HG03558 (cell line): ENCODE results near the gene ABTB1.
"Not testable (repeated sequence)": the region's sequence is repeated elsewhere in the genome, so short reads cannot be mapped to it uniquely, and the experiment has no call there.

Source experiments
- ATAC-seq: cut with Tn5 transposase; IDR thresholded peaks from one replicate; pipeline ENCODE4 v1.9.1; 2021; ENCODE audit warnings: moderate number of reproducible peaks; ENCODE audit not compliant: unreplicated experiment; ENCODE audit errors: extremely low read depth

Gene ABTB1

DNA sequence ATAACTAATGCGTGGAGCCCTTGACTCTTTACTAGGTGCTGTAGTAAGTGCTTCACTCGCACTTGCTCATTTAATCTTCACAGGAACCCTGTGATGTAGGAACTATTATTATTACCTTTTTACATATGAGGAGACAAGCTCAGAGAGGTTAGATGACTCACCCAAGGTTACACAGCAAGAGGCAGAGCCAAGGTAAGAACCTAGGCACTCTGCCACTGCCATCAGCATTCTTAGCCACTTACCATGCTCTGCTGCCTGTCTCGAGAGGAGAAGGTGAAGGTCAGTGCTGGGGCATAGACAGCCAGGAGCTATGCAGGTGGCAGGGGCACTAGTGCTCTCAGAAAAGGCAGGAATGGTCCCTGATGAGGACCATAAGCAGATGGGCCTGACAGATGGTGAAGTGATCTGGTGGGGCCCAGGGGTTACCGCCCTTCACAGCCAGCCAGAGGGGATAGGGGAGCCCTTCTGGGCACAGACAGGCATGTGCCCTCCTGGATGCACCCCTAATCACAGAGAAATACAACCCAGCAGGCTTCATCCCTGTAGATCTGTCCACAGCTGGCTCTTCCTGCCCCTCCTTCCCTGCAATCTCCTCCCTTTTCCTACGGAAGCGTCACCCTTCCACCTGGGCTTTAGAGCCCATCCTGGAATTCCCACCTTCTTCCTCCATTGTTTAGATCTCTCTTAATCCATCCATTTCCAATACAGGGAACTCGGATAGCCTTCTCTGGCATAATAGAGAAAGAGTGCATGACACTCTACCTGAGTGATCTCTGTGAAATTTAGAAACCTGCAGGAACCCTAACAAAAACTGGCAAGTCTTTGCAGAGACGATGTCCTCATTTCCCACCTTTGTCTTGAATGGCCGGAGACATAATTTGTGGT, 26.9 kb downstream of the ABTB1 start:
- ATAC-seq, result no peak

- no peak for ATAC-seq
These were observed 27.7 kb downstream of the ABTB1 start for GRCh38 chr3:127700406-127700805.

GRCh38 chr3:127701280-127701911, 28.6 kb downstream of the ABTB1 start:
- ATAC-seq, result no peak

- no peak for ATAC-seq
These were observed 29.4 kb downstream of the ABTB1 start for GRCh38 chr3:127702151-127702578.

DNA sequence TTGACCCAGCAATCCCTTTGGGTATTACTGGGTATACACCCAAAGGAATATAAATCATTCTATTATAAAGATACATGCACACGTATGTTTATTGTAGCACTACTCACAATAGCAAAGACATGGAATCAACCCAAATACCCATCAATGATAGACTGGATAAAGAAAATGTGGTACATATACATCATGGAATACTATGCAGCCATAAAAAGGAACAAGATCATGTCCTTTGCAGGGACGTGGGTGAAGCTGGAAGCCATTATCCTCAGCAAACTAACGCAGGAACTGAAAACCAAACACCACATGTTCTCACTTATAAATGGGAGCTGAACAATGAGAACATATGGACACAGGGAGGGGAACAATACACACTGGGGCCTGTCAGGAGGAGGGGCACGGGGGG, 32.1 kb downstream of the ABTB1 start:
- not testable (repeated sequence) for ATAC-seq

DNA sequence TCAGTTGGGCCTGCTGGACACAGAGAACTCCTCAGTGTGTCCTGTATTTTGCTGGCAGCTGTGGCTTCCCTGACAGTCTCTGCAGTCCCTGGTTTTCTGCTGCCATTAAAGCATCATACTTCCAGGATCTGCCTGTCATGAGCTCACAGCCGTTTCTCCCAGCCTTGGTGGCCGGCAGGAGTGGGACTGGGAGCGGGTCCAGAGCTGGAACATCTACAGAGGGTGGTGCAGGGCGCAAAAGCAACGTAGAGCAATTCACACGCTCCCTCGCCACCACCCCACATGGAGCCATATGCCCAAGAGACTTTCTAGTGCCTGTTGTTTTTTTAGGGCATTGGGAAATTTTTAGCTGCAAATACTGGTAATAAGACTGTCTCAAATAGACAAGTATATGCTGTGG, 33.6 kb downstream of the ABTB1 start:
- ATAC-seq, result no peak

DNA sequence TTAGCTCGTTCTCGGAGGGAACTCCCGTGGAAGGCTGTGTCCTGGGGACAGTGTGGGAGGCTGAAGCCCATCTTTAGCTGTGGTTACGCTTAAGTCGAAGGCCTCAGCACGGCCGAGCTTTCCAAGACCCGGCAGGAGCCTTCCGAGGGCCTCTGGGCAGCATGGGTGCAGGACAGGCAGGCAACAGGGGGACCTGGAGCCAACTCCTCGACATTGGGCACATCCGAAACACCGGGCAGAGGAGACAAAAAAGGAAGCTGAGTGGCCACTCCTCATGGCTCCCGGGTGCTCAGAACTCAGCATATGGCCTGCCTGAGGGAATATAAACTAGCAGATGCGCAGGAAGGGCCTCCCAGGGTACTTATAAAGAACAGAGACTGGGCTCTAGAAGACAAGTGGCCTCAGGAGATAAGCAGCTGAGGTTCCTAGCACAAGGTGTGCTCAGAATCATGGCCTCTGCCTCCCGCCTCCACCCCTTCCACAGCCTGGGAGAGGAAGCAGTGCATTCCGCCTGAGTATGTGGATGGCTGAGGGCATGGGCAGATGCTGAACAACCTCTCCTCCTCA, 34.1 kb downstream of the ABTB1 start:
- ATAC-seq, result no peak

DNA sequence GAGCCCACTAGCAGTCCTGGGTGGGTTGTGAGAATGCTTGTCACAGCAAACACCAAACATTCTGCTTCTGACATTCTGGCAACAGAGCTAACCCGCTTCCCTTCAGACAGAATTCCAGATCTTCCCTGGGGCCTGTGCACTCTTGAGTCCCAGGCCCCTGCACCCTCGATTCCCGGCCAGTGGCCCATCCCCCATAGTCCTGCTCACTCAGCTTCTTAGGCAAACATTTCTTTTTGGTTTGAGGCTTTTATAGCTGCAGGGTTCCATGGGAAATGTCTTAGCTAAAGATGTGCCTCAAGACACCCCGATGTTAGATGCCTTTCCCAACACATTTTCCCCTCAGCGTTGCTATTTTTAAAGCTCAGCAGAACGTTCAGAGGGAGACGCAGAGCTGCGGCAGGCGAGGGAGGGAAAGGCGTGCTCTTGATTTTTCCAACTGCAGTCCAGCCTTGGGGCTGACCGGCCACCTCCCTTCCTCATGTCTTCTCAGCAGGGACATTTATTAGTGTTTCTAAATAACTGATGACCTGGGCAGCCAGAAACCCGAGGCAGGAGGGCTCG, 35.2 kb downstream of the ABTB1 start:
- ATAC-seq, result no peak

DNA sequence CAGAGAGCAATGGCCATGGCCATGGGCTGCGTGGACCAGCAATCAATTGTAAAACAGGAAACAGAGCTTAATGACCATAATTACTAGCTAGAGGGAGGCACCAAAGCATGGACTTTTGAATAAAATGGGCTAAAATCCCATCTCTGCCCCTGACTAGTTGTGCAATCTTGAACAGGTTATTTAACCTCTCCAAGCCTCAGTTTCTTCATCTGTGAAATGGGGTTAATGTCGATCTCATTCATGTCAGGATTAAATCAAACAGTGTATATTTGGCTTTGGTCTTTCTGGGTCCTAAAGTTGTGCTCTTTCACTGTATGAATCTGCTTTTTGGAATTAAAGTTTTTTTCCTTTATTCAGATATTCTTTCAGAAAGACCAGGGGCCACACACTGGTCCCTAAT, 36.1 kb downstream of the ABTB1 start:
- no peak for ATAC-seq

GRCh38 chr3:127709320-127710060, 36.7 kb downstream of the ABTB1 start:
- no peak for ATAC-seq

DNA sequence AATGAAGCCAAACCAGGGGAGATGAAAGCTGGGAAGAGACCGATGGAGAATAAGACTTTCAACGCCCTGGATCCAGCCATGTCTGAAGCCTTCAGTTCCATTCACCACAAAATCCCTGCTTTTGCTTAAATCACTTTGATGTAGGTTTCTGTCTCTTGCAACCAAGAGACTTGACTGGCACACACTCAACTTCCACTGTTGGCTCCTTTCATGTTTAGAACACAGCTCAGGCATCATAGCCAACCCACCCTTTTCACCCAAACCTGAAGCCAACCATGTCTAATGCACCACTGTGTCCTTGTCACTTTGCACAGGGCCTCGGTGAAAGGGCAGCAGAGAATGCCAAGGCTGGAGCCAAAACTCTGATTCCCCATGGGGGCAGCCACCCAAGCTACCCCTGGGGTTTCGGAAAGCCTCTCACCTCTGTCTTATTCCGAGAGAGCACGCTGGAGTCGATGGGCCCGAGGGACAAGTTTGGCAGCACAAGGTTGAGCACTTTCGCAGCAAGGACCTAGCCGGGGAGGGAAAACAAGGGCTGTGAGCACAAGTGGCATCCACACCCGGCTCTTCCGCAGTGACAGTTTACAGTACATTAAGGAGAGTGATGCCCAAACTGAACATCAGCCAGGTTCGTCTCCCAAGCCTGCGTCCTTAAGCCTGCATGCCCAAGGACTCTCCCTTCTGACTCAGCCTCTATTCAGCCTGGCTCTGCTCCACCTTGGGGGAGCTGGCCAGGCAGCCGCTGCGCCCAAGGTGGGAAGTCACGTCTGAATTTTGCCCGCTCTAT, 37.6 kb downstream of the ABTB1 start:
- no peak for ATAC-seq

DNA sequence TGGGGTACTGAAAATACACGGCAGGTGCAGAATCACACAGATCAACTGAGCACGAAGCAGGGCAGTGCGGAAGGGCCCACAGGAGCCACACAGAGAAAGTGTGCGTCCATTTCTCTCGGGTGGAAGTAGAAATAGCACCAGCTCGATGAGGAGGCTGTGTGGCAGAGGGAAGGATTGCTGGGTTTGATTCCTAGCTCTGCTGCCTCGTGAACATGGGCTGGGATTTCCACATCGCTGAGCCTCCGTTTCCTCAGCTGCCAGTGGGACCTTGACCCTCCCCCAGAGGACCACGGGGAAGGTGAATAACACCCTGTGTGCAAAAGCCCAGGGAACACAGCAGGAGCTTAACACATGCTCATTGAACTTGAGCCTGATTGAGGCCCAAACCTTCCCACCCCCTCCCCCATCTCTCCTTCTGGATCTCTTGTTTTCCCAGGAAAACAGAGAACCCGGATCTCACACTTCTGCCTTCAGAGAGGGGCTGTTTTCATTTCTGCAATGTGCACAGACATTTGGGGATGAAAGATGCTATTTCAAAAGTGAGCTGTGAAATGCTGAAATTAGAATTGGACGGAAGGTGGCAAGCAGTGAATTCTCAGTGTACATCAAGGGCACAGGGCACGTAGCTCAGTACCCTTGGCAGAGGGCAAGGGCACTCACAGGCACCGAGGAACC, 38.4 kb downstream of the ABTB1 start:
- ATAC-seq, result no peak

- no peak for ATAC-seq
These were observed 39.1 kb downstream of the ABTB1 start for GRCh38 chr3:127711896-127712295.

DNA sequence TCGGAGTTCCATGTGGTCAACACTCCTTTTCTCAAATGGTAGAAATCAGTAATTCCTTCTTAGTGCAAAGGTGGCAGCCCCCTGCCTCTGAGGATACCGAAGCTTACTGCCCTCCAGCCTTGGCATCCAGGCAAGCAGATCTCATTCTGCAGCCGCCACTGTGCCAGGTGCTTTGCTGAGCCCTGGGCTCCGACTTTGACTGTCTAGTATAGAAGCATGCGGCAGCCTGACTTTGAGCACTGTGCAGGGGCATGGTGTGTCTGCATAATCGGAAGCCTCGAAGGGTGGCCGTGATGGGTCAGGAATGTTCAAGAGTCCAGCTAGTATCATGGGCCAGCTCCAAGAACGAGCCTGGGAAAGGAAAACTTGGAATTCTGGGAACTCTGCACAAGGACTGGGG, 39.7 kb downstream of the ABTB1 start:
- no peak for ATAC-seq

DNA sequence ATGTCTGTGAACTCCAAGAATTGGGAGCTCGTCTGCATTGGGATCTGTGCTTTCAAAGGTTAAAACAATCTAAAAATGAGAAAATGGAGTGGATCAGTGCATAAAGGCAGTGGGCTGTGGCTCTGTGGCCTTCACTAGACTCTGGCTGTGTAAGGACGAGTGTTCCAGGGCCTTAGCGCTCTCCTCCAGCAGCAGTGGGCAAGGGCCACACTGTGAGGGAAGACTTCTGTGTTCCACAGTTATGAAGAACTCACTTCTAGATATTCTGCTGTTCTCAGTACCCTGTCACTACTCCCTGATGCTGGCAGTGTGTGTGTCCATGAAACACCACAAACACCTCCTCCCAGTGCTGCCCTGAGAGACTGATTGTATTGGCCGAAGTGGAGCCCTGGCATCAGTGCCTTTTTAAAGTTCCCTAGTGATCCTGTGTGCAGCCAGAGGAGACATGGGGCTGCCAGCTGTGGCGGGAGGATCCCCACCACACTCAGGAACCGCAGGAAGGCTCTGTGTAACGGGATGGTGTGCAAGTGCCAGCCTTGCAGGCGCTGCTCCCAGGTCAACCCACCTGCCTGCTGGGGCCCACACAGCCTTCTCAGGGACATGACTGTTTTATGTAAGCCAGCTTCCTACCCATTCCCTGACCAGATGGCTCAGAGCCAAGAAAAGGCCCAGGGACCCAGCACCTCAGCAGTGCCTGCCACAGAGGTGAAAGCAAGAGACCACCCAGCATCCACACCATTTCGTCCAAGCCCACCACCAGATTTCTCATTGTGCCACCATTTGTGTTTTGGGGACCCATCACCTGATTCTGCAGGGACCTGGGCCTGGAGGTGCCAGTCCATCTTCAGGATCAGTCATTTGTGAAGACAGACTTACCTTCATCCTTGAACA, 40.4 kb downstream of the ABTB1 start:
- ATAC-seq, result no peak

GRCh38 chr3:127714125-127714571, 41.4 kb downstream of the ABTB1 start:
- ATAC-seq, result no peak

DNA sequence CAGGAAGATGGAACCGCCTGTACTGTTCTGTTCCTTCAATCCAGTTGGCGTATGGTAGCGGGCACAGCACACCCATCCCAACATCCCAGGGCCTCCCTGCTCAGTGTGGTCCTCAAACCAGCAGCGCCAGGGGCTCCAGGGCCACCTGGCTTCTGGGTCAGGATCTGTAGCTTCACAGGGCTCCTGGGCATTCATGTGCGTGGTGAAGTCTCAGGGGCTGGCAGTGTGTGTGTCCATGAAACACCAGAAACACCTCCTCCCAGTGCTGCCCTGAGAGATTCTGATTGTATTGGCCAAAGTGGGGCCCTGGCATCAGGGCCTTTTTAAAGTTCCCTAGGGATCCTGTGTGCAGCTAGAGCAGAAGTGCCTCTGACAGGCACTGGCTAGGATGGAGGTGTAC, 42.1 kb downstream of the ABTB1 start:
- ATAC-seq, result no peak

DNA sequence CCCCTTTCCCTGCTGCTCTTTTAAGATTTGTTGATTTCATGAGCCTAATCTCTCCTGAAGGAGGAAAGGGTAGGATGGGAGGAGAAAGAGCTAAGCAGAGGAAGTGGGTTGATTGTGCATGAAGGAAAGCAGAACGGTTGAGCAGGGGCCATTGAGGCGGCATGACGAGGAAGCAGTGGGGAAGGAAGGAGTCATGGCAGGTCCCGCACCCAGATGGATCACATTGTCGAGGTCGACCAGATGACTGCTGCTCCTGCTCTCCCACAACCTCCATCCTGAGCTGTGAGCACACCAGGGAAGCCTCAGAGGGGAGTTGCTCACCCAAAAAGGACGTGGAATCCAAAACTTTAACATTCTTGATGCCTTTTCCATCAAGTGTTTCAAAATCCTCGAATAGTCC, 42.8 kb downstream of the ABTB1 start:
- ATAC-seq, result no peak
